Loucy (cell line): ENCODE results near the gene ATOH8.

Experiments
- CTCF ChIP-seq: fragments of 200-600 bp; sonication (generic); conservative IDR thresholded peaks from 2 replicates; pipeline ENCODE4 v1.5.1; 2014; ENCODE audit warnings: mild to moderate bottlenecking, antibody characterized with exemption, low read length
- EZH2phosphoT487 ChIP-seq: fragments of 200-600 bp; IDR thresholded peaks from 2 replicates; pipeline ENCODE4 v1.6.1; 2018; ENCODE audit warnings: antibody characterized with exemption, mild to moderate bottlenecking, moderate library complexity, borderline replicate concordance

- TF ChIP-seq CTCF, result no peak
- no peak for TF ChIP-seq EZH2phosphoT487
These were observed 30.0 kb downstream of the ATOH8 start for GRCh38 chr2:85783796-85784195.
